GM23338 (cell line): ENCODE measurements around the gene ELFN2. TPM values are rescaled to one million over a fixed set of nuclear protein-coding genes. Genes with fewer than 3 reads are reported as not detected.

ENCODE experiments used
- ATAC-seq: fragments of 200-7000 bp; cut with Tn5 transposase; 3 replicates; pipeline ENCODE4 v1.9.1; 2020
- DNase-seq: peaks from one replicate; pipeline ENCODE4 v3.0.0-alpha.2; 2015; ENCODE audit warnings: low spot score
- H2AFZ ChIP-seq: fragments of 200-600 bp; sonication (generic); 2 replicates; pipeline ENCODE4 v1.8.0; 2016; ENCODE audit warnings: antibody characterized with exemption, mild to moderate bottlenecking, moderate library complexity
- H3F3A ChIP-seq: fragments of 200-600 bp; sonication (generic); replicated peaks from 2 replicates; pipeline ENCODE4 v1.8.0; 2017; ENCODE audit warnings: antibody characterized with exemption, mixed run types, low read depth
- H3K27ac ChIP-seq: fragments of 200-600 bp; sonication (generic); 2 replicates; pipeline ENCODE4 v1.6.1; 2016; ENCODE audit warnings: low read depth
- H3K27me3 ChIP-seq: fragments of 200-600 bp; sonication (generic); 2 replicates; pipeline ENCODE4 v1.8.0; 2016; ENCODE audit warnings: mild to moderate bottlenecking, mixed run types, moderate library complexity; ENCODE audit not compliant: insufficient read depth
- H3K36me3 ChIP-seq: fragments of 200-600 bp; sonication (generic); 2 replicates; pipeline ENCODE4 v1.8.0; 2016; ENCODE audit warnings: mild to moderate bottlenecking; ENCODE audit not compliant: insufficient read depth
- H3K4me1 ChIP-seq: fragments of 200-600 bp; sonication (generic); 2 replicates; pipeline ENCODE4 v1.8.0; 2016; ENCODE audit warnings: mild to moderate bottlenecking, moderate library complexity; ENCODE audit not compliant: insufficient read depth
- H3K4me2 ChIP-seq: fragments of 200-600 bp; sonication (generic); 2 replicates; pipeline ENCODE4 v1.7.1; 2017; ENCODE audit warnings: mixed run types
- H3K4me3 ChIP-seq: fragments of 200-600 bp; sonication (generic); 2 replicates; pipeline ENCODE4 v1.6.1; 2016; ENCODE audit warnings: mixed run types
- H3K79me2 ChIP-seq: fragments of 200-600 bp; sonication (generic); replicated peaks from 2 replicates; pipeline ENCODE4 v1.8.0; 2017; ENCODE audit warnings: mild to moderate bottlenecking; ENCODE audit not compliant: insufficient read depth
- H3K9me2 ChIP-seq: fragments of 200-600 bp; sonication (generic); 2 replicates; pipeline ENCODE4 v1.8.0; 2017; ENCODE audit not compliant: insufficient read depth
- H4K20me1 ChIP-seq: fragments of 200-600 bp; sonication (generic); replicated peaks from 2 replicates; pipeline ENCODE4 v1.8.0; 2017; ENCODE audit warnings: mild to moderate bottlenecking; ENCODE audit not compliant: insufficient read depth
- H3K27ac Mint-ChIP-seq: 2 replicates; pipeline ENCODE4 v1.8.0; 2020; ENCODE audit warnings: inconsistent platforms, mild to moderate bottlenecking, moderate library complexity, mixed read lengths
- H3K27me3 Mint-ChIP-seq: 3 replicates; pipeline ENCODE4 v1.8.0; 2022; ENCODE audit warnings: low read depth, mild to moderate bottlenecking, moderate library complexity, mixed read lengths, inconsistent platforms; ENCODE audit not compliant: insufficient read depth, poor library complexity
- H3K36me3 Mint-ChIP-seq: 3 replicates; pipeline ENCODE4 v1.8.0; 2021; ENCODE audit warnings: low read depth, mild to moderate bottlenecking, inconsistent platforms, moderate library complexity, mixed read lengths
- H3K4me1 Mint-ChIP-seq: 3 replicates; pipeline ENCODE4 v1.8.0; 2020; ENCODE audit warnings: mild to moderate bottlenecking, inconsistent platforms, mixed read lengths
- H3K4me3 Mint-ChIP-seq: 3 replicates; pipeline ENCODE4 v1.8.0; 2021; ENCODE audit warnings: moderate library complexity, mild to moderate bottlenecking, inconsistent platforms, mixed read lengths
- H3K9me3 Mint-ChIP-seq: 3 replicates; pipeline ENCODE4 v1.8.0; 2020; ENCODE audit warnings: moderate library complexity, mild to moderate bottlenecking, inconsistent platforms, mixed read lengths
- CREB1 ChIP-seq: fragments of 250-450 bp; sonication (Bioruptor Pico); IDR thresholded peaks from 2 replicates; pipeline ENCODE4 v1.5.0; 2020; ENCODE audit warnings: low read depth, mild to moderate bottlenecking, moderate library complexity
- ETS1 ChIP-seq: IDR thresholded peaks from 2 replicates; pipeline ENCODE4 v1.6.1; 2016; ENCODE audit warnings: antibody characterized with exemption
- NANOG ChIP-seq: IDR thresholded peaks from 2 replicates; pipeline ENCODE4 v1.6.1; 2016; ENCODE audit warnings: antibody characterized with exemption, borderline replicate concordance
- polyA plus RNA-seq: library from polyadenylated mRNA; unstranded; fragments of >200 nt; fragmentation: Nextera tagmentation; extraction: Ambion mirVana; gene quantifications from 2 replicates; pipeline ENCODE4 v1.2.1, GENCODE V29; 2016
- total RNA-seq: library from RNA; depleted of rRNA; stranded (reverse); fragments of >200 nt; shearing (Covaris generic); gene quantifications from 2 replicates; pipeline ENCODE4 v1.2.3, GENCODE V29; 2014
- TF ChIP-seq, protein P1 (sequence below): fragments of 250-450 bp; sonication (Bioruptor Pico); IDR thresholded peaks from 2 replicates; pipeline ENCODE4 v1.5.0; 2020; ENCODE audit warnings: mild to moderate bottlenecking, moderate library complexity

Gene ELFN2
- total and polyA plus RNA-seq, 2 experiments from 2014 or later = 0.18 to 0.35 TPM

DNA sequence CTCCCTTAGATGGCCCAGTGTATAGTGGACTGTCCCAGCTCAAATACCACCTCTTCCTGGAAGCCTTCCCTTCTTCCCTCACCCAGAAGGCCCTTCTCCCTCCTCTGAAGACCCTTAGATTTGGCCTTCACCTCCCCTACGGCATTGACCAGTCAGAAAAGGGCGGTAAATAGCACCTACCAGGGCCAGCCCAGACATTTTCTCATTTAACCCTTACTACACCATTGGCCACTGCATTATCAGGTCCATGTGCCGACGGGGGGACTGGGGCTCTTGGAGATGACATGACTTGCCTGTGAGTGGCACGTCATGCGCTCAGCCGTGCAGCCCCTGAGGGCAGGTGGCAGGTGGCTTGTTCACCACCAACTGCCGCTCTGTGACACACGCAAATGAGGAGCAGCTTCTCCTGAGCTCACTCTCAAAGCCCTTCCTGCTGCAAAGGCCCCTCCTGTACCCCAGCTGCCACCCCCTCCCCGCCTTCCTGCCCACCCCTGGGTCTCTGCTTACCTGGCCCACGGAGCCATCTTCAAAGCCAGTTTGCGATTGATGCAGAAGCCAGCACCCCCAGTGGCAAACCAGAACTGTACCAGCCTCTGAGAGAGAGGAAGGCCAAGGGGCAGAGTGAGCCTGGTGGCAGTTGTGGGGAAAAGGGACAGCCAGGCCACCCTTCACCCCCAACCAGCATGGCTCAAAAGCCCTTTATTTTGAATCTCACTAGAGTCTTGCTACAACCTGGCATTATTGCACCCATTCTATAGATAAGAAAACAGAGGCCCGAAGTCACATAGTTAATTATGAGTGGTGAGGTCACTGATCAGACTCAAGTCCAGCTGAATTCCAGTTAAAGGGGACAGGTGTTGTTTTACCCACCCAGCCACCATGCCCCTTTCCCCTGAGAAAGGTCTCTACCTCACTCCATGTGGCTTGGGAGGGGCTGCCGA, 49.4 kb upstream of the ELFN2 start (continued):
- TF ChIP-seq, protein P1, sequence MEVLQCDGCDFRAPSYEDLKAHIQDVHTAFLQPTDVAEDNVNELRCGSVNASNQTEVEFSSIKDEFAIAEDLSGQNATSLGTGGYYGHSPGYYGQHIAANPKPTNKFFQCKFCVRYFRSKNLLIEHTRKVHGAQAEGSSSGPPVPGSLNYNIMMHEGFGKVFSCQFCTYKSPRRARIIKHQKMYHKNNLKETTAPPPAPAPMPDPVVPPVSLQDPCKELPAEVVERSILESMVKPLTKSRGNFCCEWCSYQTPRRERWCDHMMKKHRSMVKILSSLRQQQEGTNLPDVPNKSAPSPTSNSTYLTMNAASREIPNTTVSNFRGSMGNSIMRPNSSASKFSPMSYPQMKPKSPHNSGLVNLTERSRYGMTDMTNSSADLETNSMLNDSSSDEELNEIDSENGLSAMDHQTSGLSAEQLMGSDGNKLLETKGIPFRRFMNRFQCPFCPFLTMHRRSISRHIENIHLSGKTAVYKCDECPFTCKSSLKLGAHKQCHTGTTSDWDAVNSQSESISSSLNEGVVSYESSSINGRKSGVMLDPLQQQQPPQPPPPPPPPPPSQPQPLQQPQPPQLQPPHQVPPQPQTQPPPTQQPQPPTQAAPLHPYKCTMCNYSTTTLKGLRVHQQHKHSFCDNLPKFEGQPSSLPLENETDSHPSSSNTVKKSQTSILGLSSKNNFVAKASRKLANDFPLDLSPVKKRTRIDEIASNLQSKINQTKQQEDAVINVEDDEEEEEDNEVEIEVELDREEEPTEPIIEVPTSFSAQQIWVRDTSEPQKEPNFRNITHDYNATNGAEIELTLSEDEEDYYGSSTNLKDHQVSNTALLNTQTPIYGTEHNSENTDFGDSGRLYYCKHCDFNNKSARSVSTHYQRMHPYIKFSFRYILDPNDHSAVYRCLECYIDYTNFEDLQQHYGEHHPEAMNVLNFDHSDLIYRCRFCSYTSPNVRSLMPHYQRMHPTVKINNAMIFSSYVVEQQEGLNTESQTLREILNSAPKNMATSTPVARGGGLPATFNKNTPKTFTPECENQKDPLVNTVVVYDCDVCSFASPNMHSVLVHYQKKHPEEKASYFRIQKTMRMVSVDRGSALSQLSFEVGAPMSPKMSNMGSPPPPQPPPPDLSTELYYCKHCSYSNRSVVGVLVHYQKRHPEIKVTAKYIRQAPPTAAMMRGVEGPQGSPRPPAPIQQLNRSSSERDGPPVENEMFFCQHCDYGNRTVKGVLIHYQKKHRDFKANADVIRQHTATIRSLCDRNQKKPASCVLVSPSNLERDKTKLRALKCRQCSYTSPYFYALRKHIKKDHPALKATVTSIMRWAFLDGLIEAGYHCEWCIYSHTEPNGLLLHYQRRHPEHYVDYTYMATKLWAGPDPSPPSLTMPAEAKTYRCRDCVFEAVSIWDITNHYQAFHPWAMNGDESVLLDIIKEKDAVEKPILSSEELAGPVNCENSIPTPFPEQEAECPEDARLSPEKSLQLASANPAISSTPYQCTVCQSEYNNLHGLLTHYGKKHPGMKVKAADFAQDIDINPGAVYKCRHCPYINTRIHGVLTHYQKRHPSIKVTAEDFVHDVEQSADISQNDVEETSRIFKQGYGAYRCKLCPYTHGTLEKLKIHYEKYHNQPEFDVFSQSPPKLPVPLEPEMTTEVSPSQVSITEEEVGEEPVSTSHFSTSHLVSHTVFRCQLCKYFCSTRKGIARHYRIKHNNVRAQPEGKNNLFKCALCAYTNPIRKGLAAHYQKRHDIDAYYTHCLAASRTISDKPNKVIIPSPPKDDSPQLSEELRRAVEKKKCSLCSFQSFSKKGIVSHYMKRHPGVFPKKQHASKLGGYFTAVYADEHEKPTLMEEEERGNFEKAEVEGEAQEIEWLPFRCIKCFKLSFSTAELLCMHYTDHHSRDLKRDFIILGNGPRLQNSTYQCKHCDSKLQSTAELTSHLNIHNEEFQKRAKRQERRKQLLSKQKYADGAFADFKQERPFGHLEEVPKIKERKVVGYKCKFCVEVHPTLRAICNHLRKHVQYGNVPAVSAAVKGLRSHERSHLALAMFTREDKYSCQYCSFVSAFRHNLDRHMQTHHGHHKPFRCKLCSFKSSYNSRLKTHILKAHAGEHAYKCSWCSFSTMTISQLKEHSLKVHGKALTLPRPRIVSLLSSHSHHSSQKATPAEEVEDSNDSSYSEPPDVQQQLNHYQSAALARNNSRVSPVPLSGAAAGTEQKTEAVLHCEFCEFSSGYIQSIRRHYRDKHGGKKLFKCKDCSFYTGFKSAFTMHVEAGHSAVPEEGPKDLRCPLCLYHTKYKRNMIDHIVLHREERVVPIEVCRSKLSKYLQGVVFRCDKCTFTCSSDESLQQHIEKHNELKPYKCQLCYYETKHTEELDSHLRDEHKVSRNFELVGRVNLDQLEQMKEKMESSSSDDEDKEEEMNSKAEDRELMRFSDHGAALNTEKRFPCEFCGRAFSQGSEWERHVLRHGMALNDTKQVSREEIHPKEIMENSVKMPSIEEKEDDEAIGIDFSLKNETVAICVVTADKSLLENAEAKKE = no peak
- no peak for TF ChIP-seq NANOG
- no peak for TF ChIP-seq CREB1
- TF ChIP-seq ETS1 = no peak

DNA sequence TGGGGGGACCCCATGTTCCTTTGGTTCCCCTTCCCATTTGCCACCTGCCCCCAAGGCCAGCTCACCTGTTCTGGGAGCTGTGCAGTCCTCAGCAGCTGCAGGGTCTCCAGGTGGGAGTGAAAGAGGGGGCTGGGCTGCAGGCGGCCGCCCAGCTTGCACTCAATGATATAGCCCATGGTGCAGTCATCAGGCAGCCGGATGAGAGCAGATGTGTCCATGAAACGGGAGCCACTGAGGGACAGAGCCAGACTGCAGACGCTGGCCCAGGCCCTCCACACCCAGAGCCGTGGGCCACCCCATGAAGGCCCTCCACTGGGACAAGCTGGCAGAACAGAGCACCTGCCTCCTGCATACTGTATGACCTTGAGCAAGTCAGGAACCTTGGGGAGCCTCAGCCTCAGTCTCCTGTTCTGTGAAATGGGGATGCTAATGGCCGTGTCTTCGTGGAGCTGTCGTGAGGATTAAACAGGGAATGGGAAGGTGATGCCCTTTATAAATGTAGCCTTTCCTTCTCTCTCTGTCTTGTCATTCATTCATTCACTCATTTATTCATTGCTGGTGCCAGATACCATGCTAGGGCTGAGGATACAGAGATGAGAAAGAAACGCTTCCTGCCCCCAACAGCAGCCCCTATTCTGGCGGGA, 47.3 kb upstream of the ELFN2 start:
- no peaks in the 10 kb centered on the region for H4K20me1 ChIP-seq
- Mint-ChIP-seq H3K27ac (no peak overlapping the region), H3K4me1 (peaks cover 3% of the 10 kb centered on the region; the same call in 1 of the 3 replicates), H3K27me3 (peaks cover 12% of the 10 kb centered on the region), H3K36me3 (no peaks in the 10 kb centered on the region), H3K9me3 (no peaks in the 10 kb centered on the region), H3K4me3 (no peak overlapping the region)
- no peak for TF ChIP-seq ETS1
- no peaks in the 10 kb centered on the region for H3K79me2 ChIP-seq
- no peak for ATAC-seq
- no peak overlapping the region for H3K27ac ChIP-seq
- H3K36me3 ChIP-seq = no peaks in the 10 kb centered on the region
- no peaks in the 10 kb centered on the region for H3F3A ChIP-seq
- no peaks in the 10 kb centered on the region for H3K9me2 ChIP-seq
- H3K4me3 ChIP-seq = no peak overlapping the region
- no peaks in the 10 kb centered on the region for H3K4me1 ChIP-seq
- no peak for DNase-seq
- no peak overlapping the region for H3K4me2 ChIP-seq
- no peaks in the 10 kb centered on the region for H3K27me3 ChIP-seq
- H2AFZ ChIP-seq = no peak overlapping the region
